Neural progenitor cell (in vitro differentiated cells): ENCODE data around the gene MOBP.

Experiments
- EZH2 ChIP-seq: fragments of 200-600 bp; sonication (generic); IDR thresholded peaks from 2 replicates; pipeline ENCODE4 v1.6.1; 2017; ENCODE audit warnings: antibody characterized with exemption, mild to moderate bottlenecking, moderate library complexity
- TF ChIP-seq, protein P1 (sequence below): fragments of 200-600 bp; sonication (generic); IDR thresholded peaks from 2 replicates; pipeline ENCODE4 v1.5.1; 2017; ENCODE audit warnings: antibody characterized with exemption, mild to moderate bottlenecking

DNA sequence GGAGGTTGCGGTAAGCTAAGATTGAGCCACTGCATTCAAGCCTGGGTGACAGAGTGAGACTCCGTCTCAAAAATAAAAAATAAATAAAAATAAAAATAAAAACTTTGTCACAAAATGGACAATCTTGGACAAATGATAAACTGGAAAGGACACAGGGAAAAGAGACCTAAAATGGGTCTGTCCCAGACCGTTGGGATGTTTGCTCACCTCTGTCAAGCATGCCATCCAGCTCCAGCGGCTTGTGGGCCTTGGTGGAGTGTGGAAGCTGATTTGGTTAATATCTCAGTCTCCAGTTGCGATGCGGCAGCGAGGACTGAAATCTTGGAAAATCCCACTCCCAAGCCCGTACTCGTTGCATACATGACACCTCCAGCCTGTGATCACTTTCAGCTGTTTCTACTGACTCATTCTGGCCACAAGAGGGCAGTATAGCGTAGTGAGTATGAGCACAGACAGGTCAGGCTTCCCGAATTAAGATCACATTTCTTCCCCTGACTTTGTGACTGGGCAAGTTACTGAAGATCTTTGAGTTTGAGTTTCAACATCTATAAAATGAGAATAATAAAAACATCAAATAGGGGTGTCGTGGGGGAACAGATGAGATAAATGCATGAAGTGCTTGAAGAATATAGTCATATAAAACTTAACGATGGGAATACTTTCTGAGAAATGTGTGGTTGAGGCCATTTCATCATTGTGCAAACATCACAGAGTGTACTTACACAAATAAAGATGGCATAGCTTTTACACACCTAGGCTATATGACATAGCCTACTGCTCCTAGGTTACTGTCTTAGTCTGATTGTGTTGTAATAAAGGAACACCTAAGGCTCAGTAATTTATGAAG lies 19.6 kb upstream of the MOBP start:
- TF ChIP-seq, protein P1, sequence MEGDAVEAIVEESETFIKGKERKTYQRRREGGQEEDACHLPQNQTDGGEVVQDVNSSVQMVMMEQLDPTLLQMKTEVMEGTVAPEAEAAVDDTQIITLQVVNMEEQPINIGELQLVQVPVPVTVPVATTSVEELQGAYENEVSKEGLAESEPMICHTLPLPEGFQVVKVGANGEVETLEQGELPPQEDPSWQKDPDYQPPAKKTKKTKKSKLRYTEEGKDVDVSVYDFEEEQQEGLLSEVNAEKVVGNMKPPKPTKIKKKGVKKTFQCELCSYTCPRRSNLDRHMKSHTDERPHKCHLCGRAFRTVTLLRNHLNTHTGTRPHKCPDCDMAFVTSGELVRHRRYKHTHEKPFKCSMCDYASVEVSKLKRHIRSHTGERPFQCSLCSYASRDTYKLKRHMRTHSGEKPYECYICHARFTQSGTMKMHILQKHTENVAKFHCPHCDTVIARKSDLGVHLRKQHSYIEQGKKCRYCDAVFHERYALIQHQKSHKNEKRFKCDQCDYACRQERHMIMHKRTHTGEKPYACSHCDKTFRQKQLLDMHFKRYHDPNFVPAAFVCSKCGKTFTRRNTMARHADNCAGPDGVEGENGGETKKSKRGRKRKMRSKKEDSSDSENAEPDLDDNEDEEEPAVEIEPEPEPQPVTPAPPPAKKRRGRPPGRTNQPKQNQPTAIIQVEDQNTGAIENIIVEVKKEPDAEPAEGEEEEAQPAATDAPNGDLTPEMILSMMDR = peak; percentile 90
- no peak for TF ChIP-seq EZH2
